DOHH2 (cell line): ENCODE results near the gene PARP3.
"Not testable (repeated sequence)": the region's sequence is repeated elsewhere in the genome, so short reads cannot be mapped to it uniquely, and the experiment has no call there.

Experiments used
- H3F3A ChIP-seq: fragments of 200-600 bp; sonication (generic), shearing (Covaris generic); 2 replicates; pipeline ENCODE4 v1.6.0; 2016; ENCODE audit warnings: antibody characterized with exemption, mild to moderate bottlenecking; ENCODE audit not compliant: control insufficient read depth, insufficient read depth
- H3K27ac ChIP-seq: fragments of 200-600 bp; sonication (generic); 2 replicates; pipeline ENCODE4 v1.5.1; 2014; ENCODE audit warnings: low read depth, mild to moderate bottlenecking, low read length, moderate library complexity
- H3K27me3 ChIP-seq: fragments of 200-600 bp; sonication (generic); 2 replicates; pipeline ENCODE4 v1.6.1; 2014; ENCODE audit warnings: mild to moderate bottlenecking, low read length, mixed read lengths; ENCODE audit not compliant: control insufficient read depth
- H3K36me3 ChIP-seq: fragments of 200-600 bp; sonication (generic); 2 replicates; pipeline ENCODE4 v1.6.1; 2014; ENCODE audit warnings: mild to moderate bottlenecking, low read length, moderate library complexity, mixed read lengths; ENCODE audit not compliant: control insufficient read depth
- H3K4me1 ChIP-seq: fragments of 200-600 bp; sonication (generic); 2 replicates; pipeline ENCODE4 v1.6.1; 2014; ENCODE audit warnings: mild to moderate bottlenecking, low read length, mixed read lengths; ENCODE audit not compliant: control insufficient read depth
- H3K4me2 ChIP-seq: fragments of 200-600 bp; sonication (generic); 2 replicates; pipeline ENCODE4 v1.6.0; 2014; ENCODE audit warnings: mild to moderate bottlenecking, low read length, moderate library complexity
- H3K4me3 ChIP-seq: fragments of 200-600 bp; sonication (generic); 2 replicates; pipeline ENCODE4 v1.5.1; 2014; ENCODE audit warnings: mild to moderate bottlenecking, low read length, mixed read lengths
- H3K79me2 ChIP-seq: fragments of 200-600 bp; sonication (generic); 2 replicates; pipeline ENCODE4 v1.6.1; 2014; ENCODE audit warnings: mild to moderate bottlenecking, low read length, mixed read lengths; ENCODE audit not compliant: control insufficient read depth
- H3K9me2 ChIP-seq: fragments of 200-600 bp; sonication (generic); replicated peaks from 2 replicates; pipeline ENCODE4 v1.6.1; 2014; ENCODE audit warnings: mild to moderate bottlenecking, low read length, mixed read lengths; ENCODE audit not compliant: control insufficient read depth
- H3K9me3 ChIP-seq: fragments of 200-600 bp; sonication (generic); 2 replicates; pipeline ENCODE4 v1.6.1; 2014; ENCODE audit warnings: antibody characterized with exemption, low read length, mixed read lengths; ENCODE audit not compliant: control insufficient read depth, insufficient read depth
- H4K20me1 ChIP-seq: fragments of 200-600 bp; sonication (generic); 2 replicates; pipeline ENCODE4 v1.6.0; 2014; ENCODE audit warnings: low read depth, mild to moderate bottlenecking, antibody characterized with exemption, low read length, moderate library complexity; ENCODE audit not compliant: control insufficient read depth, insufficient read depth
- EZH2phosphoT487 ChIP-seq: fragments of 200-600 bp; sonication (generic); IDR thresholded peaks from 2 replicates; pipeline ENCODE4 v1.6.1; 2017; ENCODE audit warnings: borderline replicate concordance, mild to moderate bottlenecking, antibody characterized with exemption, low read length, moderate library complexity, mixed read lengths
- TF ChIP-seq, protein P1 (sequence below): fragments of 200-600 bp; sonication (generic); IDR thresholded peaks from one replicate; pipeline ENCODE4 v1.5.1; 2014; ENCODE audit warnings: antibody characterized with exemption, mild to moderate bottlenecking, low read depth, low read length; ENCODE audit not compliant: poor library complexity, severe bottlenecking

The PARP3 gene

GRCh38 chr3:51896607-51897305, 45.4 kb upstream of the PARP3 start:
- no peaks in the 10 kb centered on the region for H4K20me1 ChIP-seq
- H3F3A ChIP-seq: no peaks in the 10 kb centered on the region
- H3K27ac ChIP-seq: no peak overlapping the region
- no peak overlapping the region for H3K4me2 ChIP-seq
- H3K9me3 ChIP-seq: no peaks in the 10 kb centered on the region
- no peaks in the 10 kb centered on the region for H3K4me1 ChIP-seq
- H3K27me3 ChIP-seq: peaks cover 23% of the 10 kb centered on the region
- no peak overlapping the region for H3K4me3 ChIP-seq
- no peaks in the 10 kb centered on the region for H3K79me2 ChIP-seq
- no peaks in the 10 kb centered on the region for H3K36me3 ChIP-seq
- H3K9me2 ChIP-seq: no peaks in the 10 kb centered on the region
- TF ChIP-seq EZH2phosphoT487: no peak
- TF ChIP-seq, protein P1, sequence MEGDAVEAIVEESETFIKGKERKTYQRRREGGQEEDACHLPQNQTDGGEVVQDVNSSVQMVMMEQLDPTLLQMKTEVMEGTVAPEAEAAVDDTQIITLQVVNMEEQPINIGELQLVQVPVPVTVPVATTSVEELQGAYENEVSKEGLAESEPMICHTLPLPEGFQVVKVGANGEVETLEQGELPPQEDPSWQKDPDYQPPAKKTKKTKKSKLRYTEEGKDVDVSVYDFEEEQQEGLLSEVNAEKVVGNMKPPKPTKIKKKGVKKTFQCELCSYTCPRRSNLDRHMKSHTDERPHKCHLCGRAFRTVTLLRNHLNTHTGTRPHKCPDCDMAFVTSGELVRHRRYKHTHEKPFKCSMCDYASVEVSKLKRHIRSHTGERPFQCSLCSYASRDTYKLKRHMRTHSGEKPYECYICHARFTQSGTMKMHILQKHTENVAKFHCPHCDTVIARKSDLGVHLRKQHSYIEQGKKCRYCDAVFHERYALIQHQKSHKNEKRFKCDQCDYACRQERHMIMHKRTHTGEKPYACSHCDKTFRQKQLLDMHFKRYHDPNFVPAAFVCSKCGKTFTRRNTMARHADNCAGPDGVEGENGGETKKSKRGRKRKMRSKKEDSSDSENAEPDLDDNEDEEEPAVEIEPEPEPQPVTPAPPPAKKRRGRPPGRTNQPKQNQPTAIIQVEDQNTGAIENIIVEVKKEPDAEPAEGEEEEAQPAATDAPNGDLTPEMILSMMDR: no peak

- Histone ChIP-seq H4K20me1 (no peaks in the 10 kb centered on the region), H3K9me2 (no peaks in the 10 kb centered on the region), H3K27me3 (peaks cover 20% of the 10 kb centered on the region), H3F3A (no peaks in the 10 kb centered on the region), H3K79me2 (no peaks in the 10 kb centered on the region), H3K36me3 (no peaks in the 10 kb centered on the region), H3K27ac (no peak overlapping the region), H3K4me3 (no peak overlapping the region), H3K4me2 (no peak overlapping the region), H3K9me3 (no peaks in the 10 kb centered on the region), H3K4me1 (no peaks in the 10 kb centered on the region)
- TF ChIP-seq EZH2phosphoT487: no peak
- TF ChIP-seq, protein P1: no peak
These were observed 44.8 kb upstream of the PARP3 start for GRCh38 chr3:51897391-51897790.

DNA sequence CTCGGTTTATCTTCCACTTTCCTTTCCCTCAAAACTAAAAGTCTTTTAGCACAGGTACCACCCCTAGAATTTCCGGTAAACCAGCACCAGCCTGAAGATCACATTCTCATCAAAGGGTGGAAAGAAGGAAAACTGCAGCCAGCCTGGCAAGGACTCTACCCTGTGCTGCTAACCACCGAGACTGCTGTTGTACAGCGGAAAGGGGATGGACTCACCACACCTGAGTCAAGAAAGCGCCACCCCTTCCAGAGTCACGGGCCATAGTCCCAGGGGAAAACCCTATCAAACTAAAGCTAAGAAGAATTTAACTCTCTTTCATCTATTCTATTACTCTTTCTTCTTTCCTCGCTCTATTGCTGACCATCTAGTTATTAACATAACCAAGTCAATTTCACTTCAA, 42.1 kb upstream of the PARP3 start:
- not testable (repeated sequence) for H3F3A ChIP-seq, H3K36me3 ChIP-seq, H3K9me2 ChIP-seq, H3K27me3 ChIP-seq, H3K4me2 ChIP-seq, H3K9me3 ChIP-seq, H4K20me1 ChIP-seq, H3K4me3 ChIP-seq, H3K4me1 ChIP-seq, H3K27ac ChIP-seq, H3K79me2 ChIP-seq

GRCh38 chr3:51902361-51902760, 39.8 kb upstream of the PARP3 start:
- not testable (repeated sequence) for H3K27me3 ChIP-seq, H3K4me1 ChIP-seq, H3K4me3 ChIP-seq, H3K4me2 ChIP-seq, H3K9me2 ChIP-seq, H3K27ac ChIP-seq, H3K36me3 ChIP-seq, H3F3A ChIP-seq, H3K9me3 ChIP-seq, H4K20me1 ChIP-seq, H3K79me2 ChIP-seq
